Fibroblast of gingiva (primary cell): ENCODE data around the gene BEND5.

ENCODE experiments used
- DNase-seq: peaks from one replicate; pipeline ENCODE4 v3.0.0-alpha.2; 2011; ENCODE audit warnings: low read depth

The BEND5 gene

DNA sequence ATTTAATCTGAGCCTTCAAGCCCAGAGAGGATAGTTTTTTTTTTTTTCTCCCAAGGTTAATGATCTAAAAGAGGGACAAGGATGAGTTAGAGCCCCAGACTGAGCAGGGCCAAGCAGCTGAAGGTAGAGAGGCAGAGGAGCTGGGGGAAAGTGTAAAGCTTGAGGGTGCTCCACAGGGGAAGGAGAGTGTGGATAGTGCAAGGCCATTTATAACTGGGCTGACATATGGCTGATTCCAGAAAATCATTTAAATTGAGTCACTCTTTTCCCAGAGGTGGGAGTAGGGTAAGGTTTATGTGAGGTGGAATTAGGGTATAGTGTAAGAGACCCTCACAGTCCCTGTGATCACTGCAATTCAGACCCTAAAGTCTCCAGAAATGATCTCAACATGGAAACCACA, 55.8 kb downstream of the BEND5 start:
- DNase-seq: no peak

DNA sequence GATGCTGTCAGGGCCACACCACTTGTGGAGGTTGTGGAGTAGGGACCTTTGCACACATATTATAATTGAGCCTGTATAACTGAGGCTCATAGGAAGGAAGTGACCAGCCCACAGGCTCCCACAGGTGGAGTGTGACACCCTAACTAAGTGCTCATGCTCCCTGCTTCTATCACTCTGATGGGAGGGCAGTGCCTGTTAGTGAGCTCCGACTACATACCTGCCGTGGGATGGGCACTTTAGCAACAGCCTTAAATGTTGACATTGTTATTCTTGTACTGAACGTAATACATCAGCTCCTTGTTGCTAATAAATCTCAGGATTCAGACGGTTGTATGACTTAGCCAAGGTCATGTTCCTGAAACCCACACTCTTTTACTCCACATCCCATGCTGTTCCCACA, 58.0 kb downstream of the BEND5 start:
- no peak for DNase-seq

DNA sequence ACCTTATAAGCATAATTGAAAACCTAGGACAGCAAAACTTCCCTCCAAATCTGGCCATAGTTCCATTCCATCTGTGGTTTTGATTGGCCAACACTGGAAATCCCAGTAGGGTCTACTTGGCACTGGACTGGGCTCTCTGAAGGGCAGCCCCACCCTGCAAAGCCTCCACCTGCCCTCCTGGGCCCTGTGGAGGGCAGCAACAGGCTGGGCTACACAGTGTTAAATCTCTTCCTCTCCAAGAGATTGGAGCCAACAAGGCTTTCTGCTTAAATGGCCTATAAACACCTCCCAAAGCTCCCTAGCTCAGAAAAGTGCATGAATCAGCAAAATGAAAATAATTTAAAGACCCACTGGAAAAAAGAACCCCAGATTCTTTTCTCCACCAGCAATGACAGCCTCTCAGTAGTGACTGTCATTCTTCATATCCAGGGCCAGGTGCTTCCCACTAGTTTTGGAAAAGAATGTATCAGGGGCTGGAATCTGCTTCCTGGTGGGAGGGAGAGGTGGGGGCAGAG, 58.5 kb downstream of the BEND5 start:
- no peak for DNase-seq

DNA sequence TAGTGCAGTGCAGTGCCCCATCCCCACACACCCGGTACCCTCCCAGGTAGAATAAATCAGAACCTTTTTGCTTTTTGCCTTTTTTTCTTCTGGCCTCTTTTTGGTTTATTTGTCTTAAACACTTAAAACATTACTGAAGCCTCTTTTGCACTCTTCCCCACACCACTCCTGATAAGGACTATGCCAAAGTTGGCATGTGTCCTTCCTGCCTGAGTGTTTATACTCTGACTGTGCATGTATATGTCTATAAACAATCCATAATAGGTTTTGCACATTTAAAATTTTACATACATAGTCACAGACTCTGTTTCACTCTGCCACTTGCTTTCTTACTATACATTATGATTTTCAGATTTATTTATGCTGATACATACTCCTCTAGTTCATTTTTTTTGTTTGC, 59.6 kb downstream of the BEND5 start:
- no peak for DNase-seq

DNA sequence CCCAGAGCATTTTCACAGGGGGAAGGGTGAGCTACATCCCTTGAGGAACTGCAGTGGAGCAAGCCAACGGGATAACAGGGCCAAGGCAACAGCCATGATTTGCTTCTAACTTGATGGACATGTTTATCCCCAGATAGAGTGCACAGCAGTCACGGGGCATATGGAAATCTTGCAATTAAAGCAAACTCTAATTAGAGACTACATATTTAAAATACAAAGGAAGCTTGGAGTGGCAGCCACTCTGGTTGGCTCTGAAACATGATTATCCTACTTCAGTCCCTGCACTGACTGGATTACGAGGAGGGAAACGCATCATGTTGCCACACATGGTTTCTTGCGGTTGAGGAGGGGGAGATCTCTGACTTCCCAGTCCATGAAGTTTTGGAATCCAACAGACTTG, 60.8 kb downstream of the BEND5 start:
- DNase-seq: no peak

DNA sequence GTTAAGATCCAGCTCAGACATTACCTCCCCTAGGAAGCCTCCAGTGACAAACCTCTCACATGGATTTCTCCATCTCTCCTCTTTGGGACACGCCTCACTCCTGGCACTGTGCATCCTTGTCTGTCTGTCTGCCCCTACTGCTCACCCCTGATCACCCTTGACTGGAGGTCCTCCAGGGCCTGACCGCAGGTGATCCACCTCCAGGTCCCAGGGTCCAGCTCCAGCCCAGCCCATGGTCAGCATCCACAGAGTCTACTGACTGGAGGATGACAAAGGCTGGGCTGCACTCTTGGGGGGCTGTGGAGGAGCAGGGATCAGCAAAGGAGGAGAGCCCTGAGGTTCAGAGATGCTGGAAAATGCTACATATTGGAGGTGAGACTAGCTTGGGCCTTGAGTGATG, 65.8 kb downstream of the BEND5 start:
- DNase-seq: no peak

DNA sequence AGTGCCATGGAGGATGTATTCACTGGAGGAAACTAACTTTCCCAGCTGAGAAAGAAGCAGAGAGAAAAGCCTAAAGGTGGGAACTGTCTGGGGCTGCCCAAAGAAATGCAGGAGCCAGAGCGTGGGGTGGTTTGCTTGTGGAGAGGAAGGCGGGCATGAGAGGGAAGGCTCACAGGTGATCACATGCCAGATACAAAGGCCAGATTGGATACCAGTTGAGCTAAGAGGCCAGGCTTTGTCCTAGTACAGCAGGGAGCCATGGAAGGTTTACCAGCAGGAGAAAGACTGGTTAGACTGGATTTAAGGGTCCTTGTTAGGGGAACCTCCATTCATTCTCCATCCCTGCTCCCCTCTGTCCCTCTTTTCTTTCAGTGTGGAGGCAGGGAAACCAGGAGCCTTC, 66.4 kb downstream of the BEND5 start:
- no peak for DNase-seq

DNA sequence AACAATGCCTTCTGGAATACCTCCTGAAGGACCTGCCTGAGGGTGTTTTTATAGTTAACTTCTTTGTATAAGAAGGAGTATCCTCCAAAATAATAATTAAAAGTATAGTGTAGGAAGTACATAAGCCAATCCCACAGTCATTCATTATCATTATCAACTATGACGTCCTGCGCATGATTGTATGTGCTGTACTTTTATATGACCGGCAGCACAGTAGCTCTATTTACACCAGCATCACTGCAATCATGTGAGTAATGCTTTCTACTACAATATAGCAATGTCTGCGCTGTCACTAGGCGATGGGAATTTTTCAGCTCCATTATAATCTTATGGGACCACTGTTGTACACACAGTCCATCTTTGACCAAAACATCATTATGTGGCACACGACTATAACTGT, 72.0 kb downstream of the BEND5 start:
- no peak for DNase-seq

DNA sequence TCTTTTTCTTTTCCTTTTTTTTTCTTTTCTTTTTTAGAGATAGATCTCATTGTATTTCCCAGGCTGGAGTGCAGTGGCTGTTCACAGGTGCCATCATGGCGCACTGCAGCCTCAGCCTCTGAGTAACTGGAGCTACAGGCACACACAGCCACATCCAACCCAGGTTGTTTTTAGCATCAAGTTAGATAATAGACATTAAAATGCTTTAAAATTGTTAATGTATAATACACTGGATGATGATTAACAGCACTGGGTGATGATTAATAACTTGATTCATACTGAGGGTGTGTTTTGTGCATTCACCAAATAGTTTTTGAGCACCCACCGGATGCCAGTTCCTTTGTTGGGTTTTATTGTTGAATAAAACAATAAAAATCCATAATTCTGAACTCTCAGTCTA, 75.2 kb downstream of the BEND5 start:
- DNase-seq: no peak

DNA sequence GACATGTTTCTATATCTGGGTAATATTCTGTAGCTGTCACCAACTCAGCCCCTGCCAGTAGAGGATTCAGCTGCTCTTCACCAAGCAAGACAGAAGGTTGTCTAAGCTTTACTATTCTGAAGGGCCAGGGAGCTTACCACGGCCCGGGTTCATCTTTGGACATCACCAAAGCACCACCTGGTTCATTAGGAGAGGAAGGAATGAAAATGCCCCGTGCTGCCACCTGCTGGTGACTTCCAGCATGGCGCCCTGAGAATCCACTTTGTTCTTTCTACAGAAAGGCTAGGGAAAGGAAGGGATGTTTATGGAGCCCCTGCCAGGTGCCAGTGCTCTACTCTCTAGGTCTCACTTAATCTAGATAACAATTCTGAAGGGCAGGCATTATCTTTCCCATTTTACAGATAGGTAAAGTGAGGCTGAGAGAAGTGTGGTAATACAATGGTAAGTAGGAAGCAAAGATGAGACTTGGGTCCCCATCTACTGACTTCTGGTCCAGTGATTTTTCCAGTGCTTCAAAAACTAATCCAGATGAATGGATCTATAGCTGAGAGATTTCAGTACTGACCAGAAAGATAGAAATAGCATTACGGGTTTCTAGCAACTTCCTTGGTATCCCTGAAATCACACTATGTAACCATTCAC, 79.5 kb downstream of the BEND5 start:
- no peak for DNase-seq

DNA sequence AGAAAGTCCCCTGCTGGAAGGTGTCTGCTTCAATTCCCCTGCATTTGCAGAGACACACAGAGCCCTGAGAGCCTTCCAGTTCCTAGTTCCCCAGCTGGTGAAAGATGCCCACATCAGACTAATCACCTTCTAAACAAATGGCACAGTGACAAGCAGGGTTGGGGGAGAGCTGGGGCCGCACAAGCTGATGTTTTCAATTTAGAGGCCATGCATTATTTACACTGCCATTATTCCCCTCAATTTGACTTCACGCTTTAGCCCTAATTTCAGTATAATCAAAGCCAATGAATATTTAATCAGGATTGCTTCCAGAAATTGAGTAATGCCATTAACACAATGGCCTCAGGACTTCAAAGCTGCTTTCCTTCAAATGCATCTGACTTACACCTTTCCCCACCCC, 81.5 kb downstream of the BEND5 start:
- no peak for DNase-seq

DNA sequence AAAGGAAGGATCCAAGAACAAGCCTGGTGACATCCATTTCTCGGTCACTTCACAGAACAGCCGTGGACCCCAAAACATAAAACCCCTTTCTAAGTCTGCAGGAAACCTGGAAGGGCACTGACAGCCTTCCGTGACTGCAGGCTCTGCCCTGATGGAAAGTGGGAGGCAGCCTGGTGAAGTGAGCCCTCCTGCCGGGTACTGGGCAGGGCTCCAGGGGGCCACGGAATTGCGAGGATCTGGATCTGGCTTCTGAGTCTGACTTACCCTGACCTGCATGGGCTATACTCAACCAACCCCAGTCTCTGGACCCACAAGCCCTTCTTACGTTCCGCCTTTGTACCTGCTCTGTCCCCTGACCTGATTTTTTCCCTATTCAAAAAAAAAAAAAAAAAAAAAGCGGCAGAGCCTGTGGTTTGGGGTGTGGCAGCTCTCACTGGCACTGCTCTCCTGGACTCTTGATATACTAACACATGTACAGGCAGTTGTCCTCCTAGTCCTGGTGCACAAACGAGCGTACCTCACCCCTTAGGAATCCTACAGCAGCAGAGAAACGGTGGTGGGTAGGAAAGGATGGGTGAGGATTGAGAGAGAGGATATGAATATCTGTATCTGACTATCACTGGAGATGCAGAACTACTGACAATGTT, 82.9 kb downstream of the BEND5 start:
- DNase-seq: no peak

DNA sequence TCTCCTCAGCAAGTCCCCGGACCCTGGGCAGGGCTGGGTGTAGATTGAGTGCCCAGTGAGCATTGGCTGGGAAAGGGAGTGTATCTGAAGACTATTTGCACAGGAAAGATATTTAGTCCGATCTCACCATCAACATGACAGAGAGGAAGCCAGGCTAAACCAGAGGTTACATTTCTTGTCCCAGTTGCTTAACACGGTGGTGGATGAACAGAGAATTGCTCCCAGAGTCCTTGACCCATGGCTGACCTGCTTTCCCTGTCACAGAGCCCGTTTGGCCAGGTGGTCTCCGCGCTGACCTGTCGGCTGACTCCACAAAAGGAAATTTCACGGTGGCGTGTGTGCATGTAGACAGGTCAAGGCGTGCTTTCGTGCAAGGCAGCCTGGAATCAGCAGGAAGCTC, 83.5 kb downstream of the BEND5 start:
- DNase-seq: no peak

DNA sequence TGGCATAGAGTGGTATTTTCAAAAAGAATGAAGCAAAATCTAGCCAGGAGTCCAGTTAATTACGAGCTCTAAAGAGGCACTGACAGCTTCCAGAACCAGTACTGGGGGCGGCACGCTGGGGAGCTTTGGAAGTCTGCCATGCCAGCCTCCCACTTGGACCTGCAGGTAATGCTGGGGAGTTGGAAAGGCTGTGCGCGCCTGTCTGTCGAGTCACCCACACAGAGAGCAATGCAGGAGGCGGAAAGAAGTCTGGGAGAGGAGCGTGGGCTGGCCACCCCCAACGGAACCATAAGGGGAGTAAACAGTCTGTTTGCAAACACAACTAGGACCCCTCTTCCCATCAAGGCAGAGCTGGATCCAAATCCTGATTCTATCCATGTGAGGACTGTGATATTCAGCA, 84.5 kb downstream of the BEND5 start:
- no peak for DNase-seq

DNA sequence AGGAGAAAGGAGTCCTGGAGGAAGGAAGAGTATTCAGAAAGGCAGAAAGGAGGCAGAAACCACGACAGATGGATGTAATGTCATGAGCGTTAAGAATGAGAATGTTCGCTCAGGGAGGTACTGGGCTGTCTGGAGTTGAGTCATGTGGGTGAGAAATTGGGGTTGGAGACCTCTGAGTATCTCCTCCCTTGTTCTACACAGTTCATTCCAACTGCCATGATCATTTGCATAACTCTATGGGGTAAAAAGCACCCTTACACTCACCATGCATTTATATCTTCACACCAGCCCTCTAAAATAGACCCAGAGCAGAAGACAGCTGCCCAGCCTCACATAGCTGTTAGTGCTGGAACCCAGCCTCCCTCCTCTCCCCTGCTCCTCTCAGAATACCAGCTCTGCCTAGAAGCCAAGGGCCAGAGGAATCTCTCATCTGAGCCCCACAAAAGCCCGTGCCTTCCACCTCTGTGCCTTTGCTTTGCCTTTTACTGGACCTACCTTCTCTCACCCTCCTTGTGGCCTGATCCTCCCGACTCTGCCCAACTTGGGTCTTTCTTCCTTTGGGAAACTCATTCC, 85.2 kb downstream of the BEND5 start:
- no peak for DNase-seq

DNA sequence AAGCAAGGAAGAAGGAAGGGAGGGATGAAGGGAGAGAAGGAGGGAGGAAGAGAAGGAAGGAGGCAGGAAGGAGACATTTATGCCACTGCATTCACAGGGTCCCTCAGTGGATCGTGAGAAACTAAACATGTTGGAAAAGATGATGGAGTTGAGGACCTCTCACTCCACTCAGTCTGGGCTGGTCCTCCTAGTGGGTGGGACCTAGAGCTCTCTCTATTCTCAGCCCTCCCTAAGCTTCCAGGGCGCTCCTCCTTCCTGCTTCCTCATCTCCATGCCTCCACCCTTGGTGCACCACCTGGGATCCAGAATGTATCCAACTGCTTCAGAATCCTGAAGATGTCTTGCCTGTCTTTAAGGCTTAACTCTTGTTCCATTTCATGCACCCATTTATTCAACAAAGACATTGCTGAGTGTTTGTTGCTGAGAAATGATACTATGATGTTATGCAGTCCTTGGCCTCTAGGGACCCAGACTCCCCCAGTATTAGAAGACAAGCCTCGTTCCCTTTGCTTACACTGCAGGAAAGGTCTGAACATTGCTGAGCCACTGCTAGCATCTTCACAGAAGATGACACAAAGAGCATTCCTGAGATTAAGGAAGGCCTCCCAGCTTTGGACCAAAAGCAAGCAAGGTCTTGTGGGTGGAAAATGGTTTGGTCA, 88.5 kb downstream of the BEND5 start:
- DNase-seq: no peak

DNA sequence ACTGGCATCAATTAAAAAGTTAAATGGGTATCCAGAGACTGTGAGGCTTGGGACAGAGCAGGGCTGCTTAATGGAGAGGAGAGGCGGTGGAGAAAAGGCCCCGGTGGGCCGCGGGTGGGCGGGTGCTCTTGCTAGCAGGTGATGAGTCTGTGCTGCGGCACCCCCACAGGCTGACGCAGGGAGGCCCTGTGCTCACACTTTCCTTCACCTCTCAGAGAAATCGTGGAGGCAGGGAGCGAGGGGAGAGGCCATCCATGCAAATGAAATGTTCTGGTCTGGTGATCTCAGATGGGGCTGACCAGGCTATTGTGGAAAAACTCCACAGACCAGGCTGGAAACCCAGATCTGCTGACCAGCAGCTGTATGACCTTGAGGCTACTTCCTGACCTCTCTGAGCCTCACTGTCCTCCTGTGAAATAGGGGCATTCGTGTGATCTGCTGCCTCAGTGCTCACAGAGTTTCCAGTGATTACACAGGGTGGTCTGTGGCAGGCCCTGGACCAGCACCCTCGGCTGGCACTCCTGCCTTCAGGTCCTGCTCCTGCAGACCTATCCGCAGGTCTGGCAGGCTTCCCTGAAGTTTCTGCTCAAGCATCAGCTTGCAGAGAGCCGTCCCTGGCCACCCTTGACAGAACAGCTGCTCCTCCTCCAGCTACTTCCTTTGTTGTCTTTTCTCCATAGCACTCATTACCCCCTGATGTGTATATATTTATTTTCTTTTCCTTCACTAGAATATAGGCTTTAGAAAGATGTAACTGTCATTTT, 89.2 kb downstream of the BEND5 start:
- DNase-seq: no peak

DNA sequence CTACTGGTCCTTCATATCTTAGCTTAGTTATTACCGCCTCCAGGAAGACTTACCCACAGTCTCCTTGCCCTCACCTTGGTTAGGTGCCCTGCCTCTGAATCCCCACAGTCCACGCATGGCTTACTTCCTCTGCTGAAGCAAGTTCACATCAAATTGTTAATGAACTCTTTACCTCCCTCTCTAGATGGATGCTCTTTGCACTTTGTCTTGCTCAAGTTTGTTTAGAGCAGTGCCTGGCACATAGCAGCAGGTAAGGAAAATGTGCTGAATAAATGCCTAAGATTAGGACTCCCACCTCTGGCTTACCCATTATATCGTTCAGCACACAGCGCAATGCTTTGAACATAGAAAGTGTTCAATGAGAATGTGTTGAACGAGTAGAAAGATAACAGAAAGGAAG, 90.5 kb downstream of the BEND5 start:
- DNase-seq: no peak

DNA sequence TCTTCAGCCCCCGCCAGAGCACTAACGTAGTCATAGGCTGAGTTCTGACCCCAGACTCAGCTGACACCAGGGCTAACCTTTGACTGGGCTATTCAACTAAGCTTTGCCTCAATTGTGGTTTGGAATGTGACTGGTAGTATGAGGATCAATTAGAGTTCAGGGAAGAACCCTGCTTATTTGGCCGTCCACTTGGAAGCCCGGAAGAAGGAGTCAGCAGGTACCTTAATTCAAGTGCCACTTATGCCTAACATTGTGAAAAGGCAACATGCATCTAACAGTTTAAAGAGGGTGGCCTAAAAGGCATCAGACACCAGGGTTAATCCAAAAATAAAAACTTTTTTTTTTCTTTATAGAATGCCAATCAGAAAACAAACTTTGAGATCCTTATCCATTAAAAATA, 92.3 kb downstream of the BEND5 start:
- no peak for DNase-seq

DNA sequence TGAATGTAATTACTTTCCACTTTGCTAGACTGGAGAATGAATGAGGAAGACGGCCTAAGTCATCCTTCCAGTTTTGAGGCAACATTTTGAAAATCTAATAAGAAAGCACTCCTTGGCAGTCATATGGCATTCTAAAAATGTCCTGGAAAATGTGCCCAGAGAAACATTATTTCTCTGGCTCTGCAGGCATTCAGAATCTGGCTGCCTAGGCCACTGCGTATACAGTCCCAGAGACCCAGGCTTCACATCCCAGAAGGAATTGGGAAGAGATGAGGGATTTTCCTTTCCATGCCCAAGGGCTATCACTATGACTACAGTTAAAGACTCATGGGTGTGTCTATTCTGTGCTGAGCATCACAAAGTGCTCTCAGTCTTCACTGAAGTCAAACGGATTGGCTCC, 92.9 kb downstream of the BEND5 start:
- no peak for DNase-seq

DNA sequence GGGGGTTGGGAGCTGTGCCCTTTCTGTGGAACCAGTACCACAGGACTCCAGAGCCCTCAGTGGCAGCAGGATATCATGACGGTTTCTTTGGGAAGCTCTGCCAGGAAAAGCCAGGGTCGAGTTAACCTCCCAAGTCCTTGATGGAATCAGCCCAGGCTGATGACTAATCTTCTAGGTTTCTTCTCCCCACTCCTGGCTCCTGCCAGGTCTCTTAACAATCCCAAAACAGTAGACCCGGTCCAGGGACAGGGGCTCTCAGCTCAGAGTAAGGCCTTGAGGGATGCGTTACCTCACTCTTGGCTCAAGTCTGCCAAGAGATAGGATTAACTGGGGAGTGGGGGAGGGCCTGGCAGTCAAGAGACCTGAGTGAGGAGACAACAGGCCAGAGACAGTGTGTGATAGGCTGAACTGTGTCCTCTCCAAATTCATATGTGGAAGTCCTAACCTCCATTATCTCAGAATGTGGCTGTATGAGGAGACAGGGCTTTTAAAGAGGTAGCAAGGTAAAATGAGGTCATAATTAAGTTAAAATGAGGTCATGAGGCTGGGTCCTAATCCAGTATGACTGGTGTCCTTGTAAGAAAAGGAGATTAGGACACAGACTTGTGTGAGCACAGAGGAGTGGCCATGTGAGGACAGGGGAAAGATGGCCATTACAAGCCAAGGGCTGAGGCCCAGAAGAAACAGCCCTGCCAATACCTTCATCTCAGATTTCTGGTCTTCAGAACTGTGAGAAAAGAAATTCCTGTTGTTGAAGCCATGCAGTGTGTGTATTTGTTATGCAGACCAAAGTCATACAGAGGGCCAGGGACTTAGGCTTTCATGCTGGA, 95.0 kb downstream of the BEND5 start:
- no peak for DNase-seq
